NOMO-1 treated with dmso at 0.1 percent for 144 hours (cell line): ENCODE data around the gene DOCK2.
"Not testable (repeated sequence)": the region's sequence is repeated elsewhere in the genome, so short reads cannot be mapped to it uniquely, and the experiment has no call there.

ENCODE experiments used
- DNase-seq: peaks from one replicate; lab custom pipeline; 2025; ENCODE audit not compliant: unreplicated experiment; lab: John Stamatoyannopoulos, UW

Gene DOCK2

DNA sequence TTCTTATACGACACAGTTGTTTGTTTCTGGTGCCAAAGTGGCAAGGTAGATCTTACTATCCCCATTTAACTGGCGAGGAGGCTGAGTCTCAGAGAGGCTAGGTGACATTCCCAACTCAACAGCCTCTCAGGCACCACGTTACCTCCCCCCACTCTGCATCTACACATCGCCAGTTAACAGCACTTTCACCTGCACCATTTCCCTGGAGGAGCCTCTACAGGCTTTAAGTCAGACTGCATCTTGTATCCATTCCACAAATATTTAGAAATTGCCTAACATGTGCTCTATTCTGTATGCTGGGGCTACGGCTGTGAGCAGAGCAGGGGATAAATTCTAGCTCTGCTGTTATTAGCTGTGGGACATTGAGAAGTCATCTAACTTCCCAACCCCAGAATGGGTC lies 174.6 kb downstream of the DOCK2 start:
- DNase-seq, result no peak

DNA sequence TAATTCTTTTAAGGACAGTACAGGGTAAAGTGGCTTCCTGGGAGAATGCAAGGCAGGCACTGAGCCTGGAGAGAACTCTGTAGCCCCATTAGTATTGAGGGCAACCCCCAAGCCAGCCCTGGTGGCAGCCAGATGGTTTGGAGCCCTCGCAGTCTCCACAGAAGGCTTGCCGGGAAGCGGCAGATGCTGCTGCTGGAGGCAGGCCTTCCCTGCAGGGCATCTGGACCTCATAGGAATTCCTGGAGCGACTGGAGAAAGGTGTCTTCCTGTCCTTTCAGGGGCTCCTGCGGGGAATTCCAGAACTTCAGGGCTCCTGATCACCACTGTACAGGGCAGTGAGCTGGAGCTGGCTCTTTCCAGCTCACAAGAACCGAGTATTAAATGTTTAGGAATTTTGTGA lies 175.7 kb downstream of the DOCK2 start:
- DNase-seq, result no peak

DNA sequence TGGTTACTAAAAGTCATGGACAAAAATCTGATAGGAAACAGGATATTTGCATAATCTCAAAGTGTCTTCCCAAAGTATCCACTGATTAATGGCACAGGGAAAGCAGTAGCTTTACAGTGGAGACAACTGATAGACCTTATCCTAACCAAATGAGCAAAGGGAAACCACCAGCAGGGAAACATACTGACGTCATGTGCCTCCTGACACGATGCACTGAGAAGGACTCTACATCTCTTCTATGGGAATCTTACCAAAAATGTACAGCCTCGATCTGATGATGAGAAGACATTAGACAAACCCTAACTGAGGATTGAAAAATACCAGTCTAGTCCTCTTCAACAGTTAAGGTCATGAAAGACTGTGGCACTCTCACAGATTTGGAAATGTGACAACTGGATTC lies 177.0 kb downstream of the DOCK2 start:
- no peak for DNase-seq

DNA sequence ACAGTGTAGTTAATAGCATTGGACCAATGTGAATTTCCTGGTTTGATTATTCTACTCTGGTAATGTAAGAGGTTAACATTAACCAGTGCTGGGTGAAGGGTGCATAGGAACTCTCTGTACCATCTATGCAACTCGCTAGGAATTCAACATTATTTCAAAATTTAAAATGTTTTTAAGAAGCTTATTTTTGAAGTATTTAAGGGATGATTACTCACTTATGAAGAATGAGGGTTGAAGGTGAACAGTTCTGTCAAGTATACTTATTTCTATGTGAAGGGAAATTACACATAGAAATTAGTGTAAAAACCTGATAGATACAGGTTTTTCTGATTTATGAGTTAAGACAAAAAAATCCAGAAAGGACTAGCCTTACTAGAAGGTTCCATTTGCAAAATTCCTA lies 177.4 kb downstream of the DOCK2 start:
- DNase-seq, result no peak

DNA sequence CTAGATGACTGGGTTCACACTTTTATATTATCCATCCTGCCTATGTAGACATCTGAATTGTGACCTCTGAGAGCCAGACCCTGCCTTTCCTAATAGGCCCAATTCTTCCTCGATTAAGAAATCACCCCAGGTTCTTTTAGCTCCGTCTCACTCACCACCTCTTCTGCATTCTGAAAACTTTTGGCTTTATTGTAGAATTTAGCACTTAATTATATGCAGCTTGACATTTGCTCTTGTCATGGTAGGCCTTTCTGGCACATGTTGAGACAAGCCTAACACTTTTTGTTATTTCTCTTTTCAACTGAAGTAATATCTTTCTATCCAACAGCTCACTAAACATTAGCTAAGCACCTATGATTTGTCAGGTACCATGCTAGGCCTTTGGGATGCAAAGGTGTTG lies 180.0 kb downstream of the DOCK2 start:
- no peak for DNase-seq

DNA sequence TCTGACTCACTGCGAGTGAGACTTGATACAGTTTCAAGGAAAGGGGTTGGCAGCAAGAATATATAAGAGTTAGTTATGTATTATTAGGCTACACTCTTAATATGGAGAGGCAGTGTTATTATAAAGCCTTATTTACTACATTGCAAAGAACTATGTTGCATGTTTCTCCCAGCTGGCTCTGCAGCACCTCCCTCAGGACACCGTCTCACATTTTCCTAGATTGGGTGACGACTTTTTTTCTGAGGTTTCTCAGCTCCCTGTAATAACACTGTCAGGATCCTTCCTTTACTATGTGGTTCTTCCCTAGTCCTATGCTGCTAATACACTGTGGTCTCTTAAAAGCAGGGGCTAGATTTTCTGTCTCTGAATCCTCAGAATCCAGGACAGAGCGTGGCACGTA lies 189.5 kb downstream of the DOCK2 start:
- DNase-seq, result no peak

DNA sequence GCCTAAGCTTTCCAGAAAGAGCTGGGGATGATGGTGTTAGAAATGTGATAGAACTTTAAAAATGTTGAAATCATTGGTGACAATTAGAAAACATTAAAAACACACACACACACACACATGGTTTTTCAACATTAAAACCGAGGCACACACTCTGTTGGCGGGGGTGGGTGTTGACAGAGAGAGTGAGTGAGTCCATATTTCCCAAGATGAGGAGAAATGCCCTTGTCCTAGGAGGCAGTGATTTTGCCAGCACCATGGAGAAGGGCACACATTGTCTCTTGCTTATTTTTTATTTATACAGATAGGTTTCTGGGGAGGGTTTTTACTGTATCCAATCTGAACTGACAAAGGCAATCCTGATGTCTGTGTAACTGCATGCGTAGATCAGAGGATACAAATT lies 190.7 kb downstream of the DOCK2 start:
- DNase-seq, result no peak

DNA sequence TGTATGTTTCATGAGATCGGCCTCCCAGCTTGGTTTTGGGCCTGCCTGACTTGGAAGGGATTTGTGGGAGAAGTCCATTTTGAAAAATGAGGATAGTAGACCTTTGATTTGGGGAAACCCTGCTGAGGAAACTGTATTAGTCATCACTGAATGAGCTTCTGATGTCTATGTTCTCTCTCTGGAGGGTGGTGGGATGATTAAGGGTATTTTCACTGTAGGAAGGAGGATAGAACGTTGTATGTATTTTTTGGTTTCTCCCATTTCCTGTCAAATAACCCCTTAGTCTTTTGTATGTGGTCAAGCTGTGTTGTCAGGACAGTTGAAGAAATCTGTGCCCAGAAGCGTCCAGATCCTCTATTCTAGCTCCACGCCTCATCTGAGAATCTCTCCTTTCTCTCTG lies 191.3 kb downstream of the DOCK2 start:
- no peak for DNase-seq

DNA sequence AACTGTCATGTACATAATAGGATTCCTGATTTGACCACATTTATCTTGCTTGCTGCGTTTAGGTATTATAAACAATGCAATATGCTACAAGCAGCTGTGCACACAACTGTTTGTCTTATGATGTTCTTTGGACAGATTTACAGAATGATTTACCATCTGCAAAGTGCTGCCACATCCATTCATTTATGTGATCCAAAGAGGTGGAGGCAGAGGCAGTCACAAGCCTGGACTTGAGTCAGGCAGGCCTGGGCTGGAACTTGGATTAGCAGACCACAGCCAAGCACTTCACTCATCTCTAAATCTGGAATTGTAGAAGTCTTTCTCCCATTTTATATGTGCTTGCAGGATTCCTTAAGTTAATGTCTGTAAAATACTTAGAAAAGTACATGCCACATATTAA lies 194.3 kb downstream of the DOCK2 start:
- no peak for DNase-seq

DNA sequence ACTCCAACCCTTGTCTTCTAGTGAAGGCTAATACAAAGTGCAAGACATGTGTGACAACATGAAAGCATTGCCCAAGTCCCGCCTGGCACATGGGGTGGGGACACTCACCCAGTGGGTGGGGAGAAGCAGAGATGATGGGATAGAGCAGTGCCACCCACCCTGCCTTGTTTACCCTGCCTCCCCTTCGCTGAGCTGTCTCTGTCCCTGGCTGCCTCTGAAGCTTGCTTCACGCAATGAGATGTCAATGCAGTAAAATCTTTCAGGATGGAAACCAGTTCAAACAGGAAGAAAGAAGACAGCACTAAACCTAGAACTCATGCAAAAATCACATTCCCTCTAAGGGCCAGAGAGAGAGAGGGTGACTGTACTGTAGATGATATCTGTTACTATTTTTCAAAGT lies 195.2 kb downstream of the DOCK2 start:
- DNase-seq, result no peak

DNA sequence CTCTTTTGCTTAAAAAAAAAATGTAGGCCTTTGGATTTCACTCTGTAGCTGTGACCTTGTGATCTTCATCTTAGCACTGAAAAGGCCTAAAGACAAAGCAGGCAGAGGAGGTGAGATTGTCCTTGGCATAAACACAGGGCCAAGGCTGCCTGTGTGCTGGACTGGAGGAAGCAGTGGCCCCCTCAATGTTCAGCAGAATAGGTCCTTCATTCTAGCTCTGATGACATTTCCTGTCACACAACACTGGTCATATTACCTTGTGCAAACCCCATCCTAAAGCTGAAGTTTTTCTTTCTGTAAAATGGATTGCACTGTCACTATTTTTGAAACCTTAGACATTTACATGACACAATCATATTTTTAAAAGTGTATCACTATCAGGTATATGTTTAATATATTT lies 195.8 kb downstream of the DOCK2 start:
- no peak for DNase-seq

DNA sequence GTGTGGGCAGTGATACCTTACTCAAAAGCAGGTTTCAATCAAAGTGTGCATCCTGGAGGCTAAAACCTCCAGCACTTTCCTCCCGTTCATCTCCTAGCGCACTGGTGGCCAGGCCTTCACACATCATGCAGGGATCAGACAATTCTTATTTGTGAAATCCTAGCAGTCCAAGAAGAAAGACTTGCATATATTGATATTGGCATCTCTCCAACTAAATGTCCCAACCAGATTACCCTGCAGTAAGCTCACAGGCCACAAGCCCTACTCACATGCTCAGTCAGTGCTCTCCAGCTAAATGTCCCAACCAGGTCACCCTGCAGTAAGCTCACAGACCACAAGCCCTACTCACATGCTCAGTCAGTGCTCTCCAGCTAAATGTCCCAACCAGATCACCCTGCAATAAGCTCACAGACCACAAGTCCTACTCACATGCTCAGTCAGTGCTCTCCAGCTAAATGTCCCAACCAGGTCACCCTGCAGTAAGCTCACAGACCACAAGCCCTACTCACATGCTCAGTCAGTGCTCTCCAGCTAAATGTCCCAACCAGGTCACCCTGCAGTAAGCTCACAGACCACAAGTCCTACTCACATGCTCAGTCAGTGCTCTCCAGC lies 196.7 kb downstream of the DOCK2 start:
- DNase-seq, result not testable (repeated sequence)

DNA sequence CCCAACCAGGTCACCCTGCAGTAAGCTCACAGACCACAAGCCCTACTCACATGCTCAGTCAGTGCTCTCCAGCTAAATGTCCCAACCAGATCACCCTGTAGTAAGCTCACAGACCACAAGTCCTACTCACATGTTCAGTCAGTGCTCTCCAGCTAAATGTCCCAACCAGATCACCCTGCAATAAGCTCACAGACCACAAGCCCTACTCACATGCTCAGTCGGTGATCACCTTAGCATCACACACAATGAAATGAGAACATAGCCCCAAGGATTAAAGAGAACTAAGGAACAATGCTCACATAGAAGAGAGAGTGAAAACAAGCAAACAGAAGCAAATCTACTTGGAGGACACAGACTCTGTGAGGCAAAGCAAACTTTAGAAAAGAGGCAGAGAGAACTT lies 197.5 kb downstream of the DOCK2 start:
- not testable (repeated sequence) for DNase-seq

DNA sequence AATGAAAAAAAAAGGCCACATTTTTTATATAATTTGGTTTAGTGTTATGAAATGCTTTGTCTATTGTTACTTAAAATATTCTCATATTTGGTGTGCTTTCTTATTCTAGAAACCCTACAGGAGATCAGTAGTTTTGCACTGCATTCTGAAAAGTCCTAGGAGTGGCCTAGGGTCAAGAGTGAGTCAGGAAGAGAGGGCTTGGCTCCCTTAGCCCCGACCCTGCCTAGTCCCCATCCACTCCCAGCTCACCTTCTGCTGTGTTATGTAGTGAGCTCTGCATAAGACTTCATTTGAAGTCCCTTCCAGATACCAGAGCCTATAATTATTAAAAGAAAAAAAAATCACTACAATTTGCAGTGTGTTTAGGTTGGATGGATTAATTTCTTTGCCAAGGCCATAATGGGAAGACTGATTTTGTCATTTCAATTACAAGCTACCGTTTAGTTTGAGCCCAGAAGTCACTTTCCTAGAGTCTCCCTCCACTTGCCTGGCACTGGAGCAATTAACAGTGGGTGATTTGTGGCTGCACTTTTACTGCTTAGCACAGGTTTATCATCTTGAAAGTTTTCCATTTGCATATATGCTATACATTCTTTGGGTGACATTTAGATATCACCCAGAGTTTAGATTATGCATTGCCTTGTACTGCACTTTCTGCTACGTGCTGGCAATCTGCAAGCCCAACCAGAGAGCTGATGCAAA lies 199.9 kb downstream of the DOCK2 start:
- DNase-seq, result no peak

DNA sequence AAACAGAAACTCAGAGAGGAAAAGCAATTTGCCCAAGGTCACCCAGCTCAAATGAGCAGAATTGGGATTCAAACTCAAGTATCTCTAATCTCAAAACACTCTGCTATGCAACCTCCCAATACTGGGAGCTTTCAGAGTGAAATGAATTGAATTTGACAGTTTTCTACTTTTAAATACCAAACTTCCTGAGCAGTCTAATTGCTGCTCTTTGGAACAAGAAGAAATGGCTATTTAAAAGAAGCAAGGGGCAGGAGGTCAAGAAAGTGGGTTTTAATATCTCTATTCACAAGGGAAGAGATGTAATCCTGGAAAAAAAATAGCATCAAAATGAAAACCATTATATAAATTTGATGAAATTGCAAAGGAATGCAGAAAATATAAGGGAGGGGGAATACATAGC lies 200.6 kb downstream of the DOCK2 start:
- DNase-seq, result no peak

DNA sequence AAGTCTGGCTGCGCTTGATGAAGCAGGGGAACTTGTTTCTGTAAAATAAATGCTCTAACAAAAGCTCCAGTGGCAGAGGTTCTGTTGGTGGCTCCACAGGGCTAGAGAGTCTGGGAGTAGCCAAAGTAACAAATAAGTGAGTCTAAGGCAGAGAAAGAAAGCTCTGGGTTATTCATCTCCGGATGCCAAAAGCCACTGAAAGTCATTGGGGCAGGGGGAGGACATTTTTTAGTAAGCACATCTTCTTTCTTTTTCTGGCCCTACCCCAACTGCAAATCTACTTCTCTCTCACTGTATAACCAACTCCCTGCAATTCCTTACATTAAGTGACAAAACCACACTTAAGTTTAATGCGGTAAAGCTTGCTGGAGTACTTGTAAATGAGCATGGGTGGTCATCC lies 201.6 kb downstream of the DOCK2 start:
- no peak for DNase-seq

DNA sequence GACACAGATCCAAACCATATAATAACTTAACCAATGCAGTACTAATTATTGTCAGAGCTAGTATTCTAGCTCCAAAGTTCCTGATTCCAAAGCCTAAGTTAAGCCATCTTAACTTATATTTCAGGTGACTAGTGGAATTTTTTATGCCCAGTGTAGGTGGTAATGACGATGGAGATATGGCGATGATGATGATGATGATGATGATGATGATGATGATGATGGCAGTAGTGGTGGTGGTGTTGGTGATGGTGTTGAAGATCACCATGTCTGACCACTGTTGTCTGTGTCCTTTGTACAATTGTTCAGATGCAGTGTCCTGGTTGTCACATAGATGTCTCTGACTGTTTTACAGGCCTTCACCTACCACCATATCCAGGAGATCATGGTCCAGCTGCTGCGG lies 203.3 kb downstream of the DOCK2 start:
- DNase-seq, result no peak

DNA sequence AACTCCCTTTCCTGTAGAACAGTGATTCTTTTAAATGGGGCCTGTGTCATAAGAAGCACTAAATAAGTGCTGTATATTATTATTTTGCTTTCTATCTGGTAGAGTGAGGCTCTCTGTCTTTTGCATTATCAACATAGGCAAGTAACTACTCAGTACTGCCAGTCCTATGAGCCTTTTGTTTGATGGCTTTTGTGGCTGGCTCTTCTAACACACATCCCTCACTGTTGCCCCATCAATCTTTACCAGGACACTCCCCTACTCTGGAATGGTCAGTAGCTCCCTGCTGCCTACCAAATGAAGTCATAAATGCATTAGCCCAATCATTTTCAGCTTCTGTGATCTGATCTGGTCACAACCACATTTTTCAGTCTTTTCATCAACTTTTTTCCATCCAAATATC lies 205.6 kb downstream of the DOCK2 start:
- no peak for DNase-seq

DNA sequence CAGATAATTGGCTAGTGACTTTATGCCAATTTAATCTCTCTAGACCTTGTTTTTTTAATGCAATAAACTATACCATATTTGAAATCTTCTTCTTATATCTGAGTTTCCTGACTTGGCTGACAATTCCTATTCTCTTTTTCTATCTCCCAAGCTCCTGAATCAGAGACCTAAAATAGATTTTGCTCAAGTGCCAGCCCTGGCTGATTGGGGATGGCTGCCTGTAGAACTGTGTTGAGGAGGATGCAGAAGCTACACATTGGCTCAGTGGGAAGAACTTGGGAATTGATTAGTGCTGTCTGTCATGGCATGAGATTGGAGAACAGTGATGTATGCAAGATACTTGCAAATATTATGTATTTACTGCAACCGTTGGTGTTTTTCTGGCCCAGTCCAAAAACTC lies 210.4 kb downstream of the DOCK2 start:
- DNase-seq, result no peak

DNA sequence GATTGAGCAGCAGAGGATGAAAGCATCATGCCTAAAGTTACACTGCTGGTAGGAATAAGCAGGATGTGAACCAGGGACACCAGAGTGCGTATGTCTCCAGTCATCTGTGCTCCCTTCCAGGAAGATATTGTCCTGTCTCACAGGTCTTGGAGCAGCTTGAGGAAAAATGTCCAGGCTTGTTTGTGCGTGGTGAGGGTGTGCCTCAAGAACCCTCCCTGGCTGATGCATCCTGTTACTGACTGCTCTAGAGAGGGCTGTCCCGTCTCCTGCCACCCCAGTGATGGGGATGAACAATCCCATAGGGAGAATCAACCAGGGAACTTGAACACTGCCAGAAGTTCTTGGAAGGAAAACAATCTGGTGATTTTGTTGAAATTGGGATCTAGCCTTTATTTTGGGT lies 211.2 kb downstream of the DOCK2 start:
- DNase-seq, result no peak

DNA sequence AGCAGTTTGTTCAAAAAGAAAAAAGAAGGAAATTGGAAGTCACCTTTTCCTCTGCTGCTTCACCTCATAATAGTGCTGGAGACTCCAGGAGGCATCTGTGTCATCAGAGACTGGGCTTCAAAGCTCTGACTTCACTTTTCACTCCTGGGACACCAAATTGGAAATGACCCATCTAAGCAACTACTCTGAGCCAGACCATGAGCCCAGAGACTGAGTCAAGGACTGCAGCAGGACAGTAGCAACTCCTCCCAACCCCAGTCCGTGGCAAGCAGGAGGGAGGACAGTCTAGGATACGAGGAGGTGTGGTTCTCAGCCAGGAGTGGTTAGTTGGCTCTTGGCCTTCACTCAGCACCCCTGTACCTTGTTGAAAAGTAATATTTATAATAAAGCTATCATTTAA lies 211.7 kb downstream of the DOCK2 start:
- no peak for DNase-seq

DNA sequence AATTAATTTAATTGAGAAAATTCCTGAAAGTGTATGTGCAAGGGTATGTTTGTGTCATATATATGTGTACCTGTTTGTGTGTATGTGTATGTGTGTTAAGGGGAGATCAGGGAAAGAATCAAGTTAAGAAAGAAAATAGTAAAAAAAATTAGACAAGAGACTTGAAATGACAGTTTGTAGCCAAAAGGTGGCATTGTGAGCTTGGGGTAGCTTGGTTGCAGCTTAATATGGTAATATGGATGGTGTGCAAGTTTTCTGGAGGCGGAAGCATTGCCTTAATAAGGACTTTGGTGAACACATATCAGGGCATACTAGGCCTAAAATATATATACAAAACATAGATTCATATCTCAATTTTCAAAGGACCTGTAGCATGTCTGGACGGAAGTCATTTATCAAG lies 213.3 kb downstream of the DOCK2 start:
- no peak for DNase-seq

DNA sequence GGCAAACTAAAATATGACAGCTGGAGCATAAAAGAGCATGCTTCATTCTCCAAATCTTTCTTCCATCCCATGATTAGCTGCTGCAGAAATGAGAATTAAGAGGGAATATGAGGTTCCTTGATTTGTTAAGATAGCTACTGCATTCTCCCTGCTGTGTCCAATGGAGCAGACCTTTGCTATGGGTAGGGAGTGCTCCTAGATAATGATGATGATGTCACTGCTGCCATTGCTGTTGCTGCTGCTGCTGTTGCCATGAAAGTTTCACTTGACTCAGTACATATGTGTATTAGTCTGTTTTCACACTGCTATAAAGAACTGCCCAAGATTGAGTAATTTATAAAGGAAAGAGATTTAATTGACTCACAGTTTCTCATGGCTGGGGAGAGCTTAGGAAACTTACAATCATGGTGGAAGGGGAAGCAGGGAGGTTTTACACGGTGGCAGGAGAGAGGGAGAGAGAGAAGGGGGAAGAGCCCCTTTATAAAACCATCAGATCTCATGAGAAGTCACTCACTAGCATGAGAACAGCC lies 214.3 kb downstream of the DOCK2 start:
- no peak for DNase-seq
